GM12874 (cell line): Measurements from ENCODE around the gene PLAC8.

Experiments used
- CTCF ChIP-seq: IDR thresholded peaks from 2 replicates; pipeline ENCODE4 v1.5.1; 2011; ENCODE audit warnings: low read depth, mild to moderate bottlenecking, control low read depth, low read length, moderate library complexity; ENCODE audit not compliant: insufficient read depth

The PLAC8 gene

GRCh38 chr4:83096397-83096796 lies 18.1 kb downstream of the PLAC8 start:
- no peak for TF ChIP-seq CTCF

- no peak for TF ChIP-seq CTCF
These were observed 21.4 kb downstream of the PLAC8 start for GRCh38 chr4:83093060-83093640.

GRCh38 chr4:83089410-83090157 lies 24.9 kb downstream of the PLAC8 start:
- TF ChIP-seq CTCF = no peak

GRCh38 chr4:83083925-83084475 lies 30.5 kb downstream of the PLAC8 start:
- no peak for TF ChIP-seq CTCF

- no peak for TF ChIP-seq CTCF
These were observed 31.8 kb downstream of the PLAC8 start for GRCh38 chr4:83082777-83083176.

GRCh38 chr4:83080561-83080960 lies 34.0 kb downstream of the PLAC8 start:
- no peak for TF ChIP-seq CTCF

GRCh38 chr4:83075311-83076095 lies 39.0 kb downstream of the PLAC8 start:
- no peak for TF ChIP-seq CTCF
